Ascending aorta (tissue), 2 donors: ENCODE measurements around the gene TNFRSF8. TPM values are rescaled to one million over a fixed set of nuclear protein-coding genes. Genes with fewer than 3 reads are reported as not detected.
"Not testable (repeated sequence)": the region's sequence is repeated elsewhere in the genome, so short reads cannot be mapped to it uniquely, and the experiment has no call there.

Experiments
- DNase-seq, 2 donors: peaks; one replicate each; pipeline ENCODE4 v3.0.0-alpha.2; 2019; ENCODE audit warnings: low spot score in 2 of 2
- H3K27ac ChIP-seq, 2 donors: fragments of 200-600 bp; sonication (generic); one replicate each; pipeline ENCODE4 v1.5.1; 2016 to 2017; ENCODE audit warnings: mild to moderate bottlenecking in 1 of 2
- H3K27me3 ChIP-seq: fragments of 200-600 bp; sonication (generic); one replicate; pipeline ENCODE4 v1.5.1; 2017
- H3K36me3 ChIP-seq, 2 donors: fragments of 200-600 bp; sonication (generic); one replicate each; pipeline ENCODE4 v1.5.1; 2016
- H3K4me1 ChIP-seq, 2 donors: fragments of 200-600 bp; sonication (generic); one replicate each; pipeline ENCODE4 v1.5.1; 2016 to 2017; ENCODE audit warnings: mild to moderate bottlenecking in 1 of 2
- H3K4me3 ChIP-seq, 2 donors: fragments of 200-600 bp; sonication (generic); one replicate each; pipeline ENCODE4 v1.5.1; 2016 to 2017; ENCODE audit warnings: mild to moderate bottlenecking in 1 of 2
- H3K9me3 ChIP-seq, 2 donors: fragments of 200-600 bp; sonication (generic); one replicate each; pipeline ENCODE4 v1.5.1; 2016
- CTCF ChIP-seq, 3 experiments: fragments of 200-600 bp in 2 of 3; fragments of 450-650 bp in 1 of 3; sonication (generic) in 2 of 3; IDR thresholded peaks; one replicate each; pipeline ENCODE4 v1.5.1; 2016 to 2019; ENCODE audit warnings: antibody characterized with exemption in 3 of 3, mild to moderate bottlenecking in 1 of 3, moderate library complexity in 1 of 3
- intact Hi-C: fragments of 100-400 bp; cut with DNase I; formaldehyde crosslinking; loops from one replicate; pipeline ENCODE4 v1.15.1; 2023
- total RNA-seq: library from RNA; depleted of rRNA; stranded (reverse); fragments of >200 nt; gene quantifications from one replicate; pipeline ENCODE4 v1.1.0, GENCODE V29; 2016

Gene TNFRSF8
- total RNA-seq, 1 donor from 2014 or later, result 22.8 TPM

GRCh38 chr1:12104417-12104816 is 41.3 kb downstream of the TNFRSF8 start:
- no peak for TF ChIP-seq CTCF (IDR thresholded peaks at IDR 0.05)
- Histone ChIP-seq H3K27me3 (no peaks in the 10 kb centered on the region), H3K4me1 (no peaks in the 10 kb centered on the region), H3K27ac (no peak overlapping the region), H3K4me3 (no peak overlapping the region), H3K36me3 (no peaks in the 10 kb centered on the region), H3K9me3 (no peaks in the 10 kb centered on the region)
- intact Hi-C loops, result no loop called here
- no peak for DNase-seq

GRCh38 chr1:12106153-12106552 is 43.0 kb downstream of the TNFRSF8 start:
- TF ChIP-seq CTCF (IDR thresholded peaks at IDR 0.05), result no peak
- Histone ChIP-seq H3K9me3 (no peaks in the 10 kb centered on the region), H3K27me3 (no peaks in the 10 kb centered on the region), H3K36me3 (no peaks in the 10 kb centered on the region), H3K4me3 (no peak overlapping the region), H3K27ac (no peak overlapping the region), H3K4me1 (no peaks in the 10 kb centered on the region)
- no peak for DNase-seq
- intact Hi-C loops, result no loop called here

- H3K4me1 ChIP-seq, H3K4me3 ChIP-seq, H3K9me3 ChIP-seq, H3K27me3 ChIP-seq, intact Hi-C loops, H3K36me3 ChIP-seq, DNase-seq, H3K27ac ChIP-seq: not testable (repeated sequence)
Observed at GRCh38 chr1:12106861-12107260, 43.8 kb downstream of the TNFRSF8 start.

GRCh38 chr1:12107718-12108117 is 44.6 kb downstream of the TNFRSF8 start:
- Histone ChIP-seq H3K36me3 (no peaks in the 10 kb centered on the region), H3K4me3 (no peak overlapping the region), H3K27ac (no peak overlapping the region), H3K4me1 (no peaks in the 10 kb centered on the region), H3K27me3 (no peaks in the 10 kb centered on the region), H3K9me3 (no peaks in the 10 kb centered on the region)
- TF ChIP-seq CTCF (IDR thresholded peaks at IDR 0.05), result no peak
- intact Hi-C loops, result no loop called here
- DNase-seq, result no peak

GRCh38 chr1:12109901-12110300 is 46.8 kb downstream of the TNFRSF8 start:
- no peak overlapping the region for H3K27ac ChIP-seq
- no peaks in the 10 kb centered on the region for H3K4me1 ChIP-seq
- no peaks in the 10 kb centered on the region for H3K9me3 ChIP-seq
- intact Hi-C loops, result no loop called here
- no peak overlapping the region for H3K4me3 ChIP-seq
- H3K36me3 ChIP-seq, result no peaks in the 10 kb centered on the region
- TF ChIP-seq CTCF (IDR thresholded peaks at IDR 0.05), result no peak
- DNase-seq, result no peak
- no peaks in the 10 kb centered on the region for H3K27me3 ChIP-seq

GRCh38 chr1:12111741-12112140 is 48.6 kb downstream of the TNFRSF8 start:
- DNase-seq, result no peak
- Histone ChIP-seq H3K36me3 (no peaks in the 10 kb centered on the region), H3K9me3 (no peaks in the 10 kb centered on the region), H3K4me3 (no peak overlapping the region), H3K4me1 (no peaks in the 10 kb centered on the region), H3K27me3 (no peaks in the 10 kb centered on the region), H3K27ac (no peak overlapping the region)
- TF ChIP-seq CTCF (IDR thresholded peaks at IDR 0.05), result no peak
- intact Hi-C loops, result no loop called here
